HL-60 (cell line): Measurements from ENCODE around the gene ZFP36.

Experiments used
- POLR2AphosphoS5 ChIP-seq: IDR thresholded peaks from 2 replicates; pipeline ENCODE4 v1.6.1; 2012; ENCODE audit warnings: low read depth
- TF ChIP-seq, protein P1 (sequence below): IDR thresholded peaks from one replicate; pipeline ENCODE4 v1.5.1; 2011; ENCODE audit warnings: low read length, control low read depth, inconsistent platforms; ENCODE audit not compliant: insufficient read depth

- no peak for TF ChIP-seq POLR2AphosphoS5
- TF ChIP-seq, protein P1, sequence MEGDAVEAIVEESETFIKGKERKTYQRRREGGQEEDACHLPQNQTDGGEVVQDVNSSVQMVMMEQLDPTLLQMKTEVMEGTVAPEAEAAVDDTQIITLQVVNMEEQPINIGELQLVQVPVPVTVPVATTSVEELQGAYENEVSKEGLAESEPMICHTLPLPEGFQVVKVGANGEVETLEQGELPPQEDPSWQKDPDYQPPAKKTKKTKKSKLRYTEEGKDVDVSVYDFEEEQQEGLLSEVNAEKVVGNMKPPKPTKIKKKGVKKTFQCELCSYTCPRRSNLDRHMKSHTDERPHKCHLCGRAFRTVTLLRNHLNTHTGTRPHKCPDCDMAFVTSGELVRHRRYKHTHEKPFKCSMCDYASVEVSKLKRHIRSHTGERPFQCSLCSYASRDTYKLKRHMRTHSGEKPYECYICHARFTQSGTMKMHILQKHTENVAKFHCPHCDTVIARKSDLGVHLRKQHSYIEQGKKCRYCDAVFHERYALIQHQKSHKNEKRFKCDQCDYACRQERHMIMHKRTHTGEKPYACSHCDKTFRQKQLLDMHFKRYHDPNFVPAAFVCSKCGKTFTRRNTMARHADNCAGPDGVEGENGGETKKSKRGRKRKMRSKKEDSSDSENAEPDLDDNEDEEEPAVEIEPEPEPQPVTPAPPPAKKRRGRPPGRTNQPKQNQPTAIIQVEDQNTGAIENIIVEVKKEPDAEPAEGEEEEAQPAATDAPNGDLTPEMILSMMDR, result no peak
Measured at GRCh38 chr19:39390451-39390750, 16.2 kb upstream of the ZFP36 start.
